Renal cortical epithelial cell (primary cell): ENCODE measurements around the gene PAX7. TPM values are rescaled to one million over a fixed set of nuclear protein-coding genes. Genes with fewer than 3 reads are reported as not detected.
"Not testable (repeated sequence)": the region's sequence is repeated elsewhere in the genome, so short reads cannot be mapped to it uniquely, and the experiment has no call there.

Experiments used
- DNase-seq: peaks from one replicate; pipeline ENCODE4 v3.0.0-alpha.2; 2011; ENCODE audit warnings: low read depth
- total RNA-seq: library from RNA; depleted of rRNA; stranded (reverse); fragments of >200 nt; gene quantifications from 2 replicates; pipeline ENCODE4 v1.2.3, GENCODE V29; 2014

The PAX7 gene
- total RNA-seq, 1 donor from 2014 or later, result not detected

- DNase-seq, result no peak
Observed at GRCh38 chr1:18752409-18752808, 121.8 kb downstream of the PAX7 start.

- DNase-seq, result no peak
Observed at GRCh38 chr1:18760156-18760555, 129.5 kb downstream of the PAX7 start.

- no peak for DNase-seq
Observed at GRCh38 chr1:18761948-18762840, 131.5 kb downstream of the PAX7 start.

- no peak for DNase-seq
Observed at GRCh38 chr1:18764362-18764761, 133.7 kb downstream of the PAX7 start.

GRCh38 chr1:18765725-18766124, 135.1 kb downstream of the PAX7 start:
- no peak for DNase-seq

GRCh38 chr1:18766328-18766727, 135.7 kb downstream of the PAX7 start:
- no peak for DNase-seq

GRCh38 chr1:18767576-18767975, 136.9 kb downstream of the PAX7 start:
- not testable (repeated sequence) for DNase-seq

- no peak for DNase-seq
Observed at GRCh38 chr1:18768086-18768485, 137.4 kb downstream of the PAX7 start.

GRCh38 chr1:18769140-18769539, 138.5 kb downstream of the PAX7 start:
- DNase-seq, result no peak

GRCh38 chr1:18770799-18771198, 140.2 kb downstream of the PAX7 start:
- DNase-seq, result no peak

- no peak for DNase-seq
Observed at GRCh38 chr1:18773753-18774152, 143.1 kb downstream of the PAX7 start.

- no peak for DNase-seq
Observed at GRCh38 chr1:18775341-18775740, 144.7 kb downstream of the PAX7 start.

GRCh38 chr1:18776777-18777176, 146.1 kb downstream of the PAX7 start:
- DNase-seq, result no peak

- no peak for DNase-seq
Observed at GRCh38 chr1:18778437-18778836, 147.8 kb downstream of the PAX7 start.

- DNase-seq, result no peak
Observed at GRCh38 chr1:18781031-18781430, 150.4 kb downstream of the PAX7 start.

GRCh38 chr1:18783705-18784481, 153.2 kb downstream of the PAX7 start:
- no peak for DNase-seq

- DNase-seq, result no peak
Observed at GRCh38 chr1:18784482-18784831, 153.8 kb downstream of the PAX7 start.

- DNase-seq, result no peak
Observed at GRCh38 chr1:18786149-18786548, 155.5 kb downstream of the PAX7 start.

GRCh38 chr1:18787825-18788385, 157.3 kb downstream of the PAX7 start:
- no peak for DNase-seq

- no peak for DNase-seq
Observed at GRCh38 chr1:18789246-18789645, 158.6 kb downstream of the PAX7 start.

GRCh38 chr1:18792747-18793146, 162.1 kb downstream of the PAX7 start:
- no peak for DNase-seq

- DNase-seq, result no peak
Observed at GRCh38 chr1:18793164-18793563, 162.5 kb downstream of the PAX7 start.

GRCh38 chr1:18794051-18794450, 163.4 kb downstream of the PAX7 start:
- no peak for DNase-seq
